HG02840 (cell line): ENCODE measurements around the gene FOXE1.

Experiments
- ATAC-seq: cut with Tn5 transposase; IDR thresholded peaks from one replicate; pipeline ENCODE4 v1.9.1; 2021; ENCODE audit warnings: mild to moderate bottlenecking, moderate library complexity, moderate number of reproducible peaks; ENCODE audit not compliant: unreplicated experiment, low FRiP score

The FOXE1 gene

DNA sequence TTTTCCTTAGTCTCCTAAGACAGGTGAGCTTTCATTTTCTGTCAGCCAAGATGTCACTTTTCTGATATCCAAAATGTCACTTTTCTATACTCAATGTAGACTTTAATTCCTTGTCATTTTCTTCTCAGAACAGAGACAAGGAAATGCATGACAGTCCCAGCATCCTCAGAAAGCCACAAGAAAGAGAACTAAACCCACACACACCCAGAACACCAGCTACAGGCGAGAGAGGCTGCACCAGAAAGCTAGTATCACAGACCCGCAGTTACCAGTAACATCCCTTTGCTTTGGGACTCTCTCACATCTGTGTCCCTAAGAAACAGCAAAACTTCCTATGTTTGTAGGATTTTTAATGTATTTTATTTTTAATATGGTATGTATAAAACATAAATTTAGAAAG lies 52.2 kb downstream of the FOXE1 start:
- ATAC-seq = no peak
